Gastrocnemius medialis (tissue), 4 donors: ENCODE results near the gene GABPA. TPM values are rescaled to one million over a fixed set of nuclear protein-coding genes. Genes with fewer than 3 reads are reported as not detected.
"Not testable (repeated sequence)": the region's sequence is repeated elsewhere in the genome, so short reads cannot be mapped to it uniquely, and the experiment has no call there.

Source experiments
- ATAC-seq, 2 donors: fragments of 150-250 bp; one replicate each; pipeline ENCODE4 v1.9.1; 2016
- DNase-seq, 2 donors: peaks; one replicate each; pipeline ENCODE4 v3.0.0-alpha.2; 2019
- H3K27ac ChIP-seq, 4 donors: fragments of 200-600 bp; sonication (generic); 1 replicate in 1 of 4; 2 replicates in 3 of 4; pipeline ENCODE4 v1.5.1; 2016 to 2018; ENCODE audit warnings: mild to moderate bottlenecking in 2 of 4, moderate library complexity in 1 of 4
- H3K27me3 ChIP-seq, 3 donors: fragments of 200-600 bp; sonication (generic) in 2 of 3; 1 replicate in 1 of 3; 2 replicates in 2 of 3; pipeline versions ENCODE4 v1.5.1 to v1.6.0; 2016 to 2019; ENCODE audit warnings: mild to moderate bottlenecking in 1 of 3, moderate library complexity in 1 of 3
- H3K36me3 ChIP-seq, 2 donors: fragments of 200-600 bp; sonication (generic) in 1 of 2; one replicate each; pipeline ENCODE4 v1.5.1; 2017 to 2018
- H3K4me1 ChIP-seq, 2 donors: fragments of 200-600 bp; sonication (generic) in 1 of 2; one replicate each; pipeline ENCODE4 v1.5.1; 2016 to 2017; ENCODE audit warnings: mild to moderate bottlenecking in 2 of 2
- H3K4me3 ChIP-seq, 4 donors: fragments of 200-600 bp; sonication (generic) in 3 of 4; 1 replicate in 1 of 4; 2 replicates in 3 of 4; pipeline ENCODE4 v1.5.1; 2016 to 2019; ENCODE audit warnings: mild to moderate bottlenecking in 2 of 4
- H3K9me3 ChIP-seq, 3 donors: fragments of 200-600 bp; sonication (generic) in 2 of 3; 1 replicate in 1 of 3; 2 replicates in 2 of 3; pipeline ENCODE4 v1.5.1; 2016 to 2019
- CTCF ChIP-seq, 5 experiments: fragments of 450-650 bp in 3 of 5; fragments of 200-600 bp in 2 of 5; sonication (generic) in 2 of 5; IDR thresholded peaks in 4 of 5; conservative IDR thresholded peaks in 1 of 5; 1 replicate in 4 of 5; 2 replicates in 1 of 5; pipeline ENCODE4 v1.5.1; 2016 to 2019; ENCODE audit warnings: antibody characterized with exemption in 5 of 5, mild to moderate bottlenecking in 3 of 5, moderate library complexity in 3 of 5
- POLR2A ChIP-seq, 2 donors: fragments of 450-650 bp; IDR thresholded peaks; one replicate each; pipeline ENCODE4 v1.6.1; 2017; ENCODE audit warnings: antibody characterized with exemption in 2 of 2, mild to moderate bottlenecking in 2 of 2, moderate library complexity in 2 of 2
- in situ Hi-C, 4 donors: fragments of 200-750 bp; cut with MboI; loops; one replicate each; pipeline versions ENCODE4 v1.15.0 to v1.8.0; 2017; ENCODE audit warnings: low sequenced_read_pairs in 4 of 4
- intact Hi-C: fragments of 100-400 bp; cut with DNase I; formaldehyde crosslinking; loops from one replicate; pipeline ENCODE4 v1.15.1; 2023; ENCODE audit warnings: low total_unique reads
- total RNA-seq, 4 donors: library from RNA; depleted of rRNA; stranded (reverse); fragments of >200 nt; gene quantifications; one replicate each; pipeline versions ENCODE4 v1.1.0 to v1.2.3, GENCODE V29; 2016

The GABPA gene
- total RNA-seq, 4 donors from 2014 or later = 10.6 to 26.2 (median 15.5) TPM

GRCh38 chr21:25772686-25773085 is 37.9 kb downstream of the GABPA start:
- Histone ChIP-seq H3K36me3 (peaks cover 0 to 20% of the 10 kb centered on the region in 2 donors), H3K9me3 (no peaks in the 10 kb centered on the region), H3K4me1 (no peaks in the 10 kb centered on the region), H3K27ac (no peak overlapping the region), H3K27me3 (no peaks in the 10 kb centered on the region), H3K4me3 (no peak overlapping the region)
- in situ Hi-C loops = no loop called here
- intact Hi-C loops = no loop called here
- DNase-seq = no peak
- TF ChIP-seq POLR2A (IDR thresholded peaks at IDR 0.05) (no peak), CTCF (IDR thresholded peaks at IDR 0.05 in 4 of 5, conservative IDR thresholded peaks at IDR 0.05 in 1 of 5) (no peak)
- ATAC-seq = no peak

- intact Hi-C loops = no loop called here
- no peak for DNase-seq
- no peak for ATAC-seq
- no peaks in the 10 kb centered on the region for H3K9me3 ChIP-seq
- no peaks in the 10 kb centered on the region for H3K27me3 ChIP-seq
- no peak overlapping the region for H3K27ac ChIP-seq
- H3K4me3 ChIP-seq = no peak overlapping the region
- in situ Hi-C loops = no loop called here
- TF ChIP-seq CTCF (IDR thresholded peaks at IDR 0.05 in 4 of 5, conservative IDR thresholded peaks at IDR 0.05 in 1 of 5) (no peak), POLR2A (IDR thresholded peaks at IDR 0.05) (no peak)
- H3K36me3 ChIP-seq = no peaks in the 10 kb centered on the region
- no peaks in the 10 kb centered on the region for H3K4me1 ChIP-seq
Measured at GRCh38 chr21:25776440-25776839, 41.7 kb downstream of the GABPA start.

- intact Hi-C loops = not testable (repeated sequence)
Measured at GRCh38 chr21:25778126-25778875, 43.5 kb downstream of the GABPA start.

GRCh38 chr21:25788677-25789076 is 53.9 kb downstream of the GABPA start:
- intact Hi-C loops = no loop called here
- in situ Hi-C loops = no loop called here
- H3K36me3 ChIP-seq = no peaks in the 10 kb centered on the region
- DNase-seq (no peak), ATAC-seq (no peak)
- no peaks in the 10 kb centered on the region for H3K9me3 ChIP-seq
- H3K27ac ChIP-seq = no peak overlapping the region
- H3K27me3 ChIP-seq = no peaks in the 10 kb centered on the region
- H3K4me1 ChIP-seq = peaks cover 0 to 8% of the 10 kb centered on the region in 2 donors
- H3K4me3 ChIP-seq = no peak overlapping the region
- TF ChIP-seq POLR2A (IDR thresholded peaks at IDR 0.05) (no peak), CTCF (IDR thresholded peaks at IDR 0.05 in 4 of 5, conservative IDR thresholded peaks at IDR 0.05 in 1 of 5) (no peak)

More at GRCh38 chr21:25778126-25778875, 43.5 kb downstream of the GABPA start:
- ATAC-seq, H3K4me3 ChIP-seq, H3K36me3 ChIP-seq, H3K27ac ChIP-seq, H3K9me3 ChIP-seq, in situ Hi-C loops, DNase-seq, H3K4me1 ChIP-seq, H3K27me3 ChIP-seq: not testable (repeated sequence)

GRCh38 chr21:25790122-25790877 is 55.5 kb downstream of the GABPA start:
- Histone ChIP-seq H3K36me3 (no peaks in the 10 kb centered on the region), H3K27me3 (no peaks in the 10 kb centered on the region), H3K4me3 (peak overlapping the region; percentile 1 to 41 (median 40)), H3K27ac (no peak overlapping the region), H3K4me1 (peaks cover 0 to 8% of the 10 kb centered on the region in 2 donors), H3K9me3 (no peaks in the 10 kb centered on the region)
- ATAC-seq (no peak), DNase-seq (no peak)
- TF ChIP-seq POLR2A (IDR thresholded peaks at IDR 0.05) (no peak), CTCF (IDR thresholded peaks at IDR 0.05 in 4 of 5, conservative IDR thresholded peaks at IDR 0.05 in 1 of 5) (no peak)
- in situ Hi-C loops (no loop called here), intact Hi-C loops (no loop called here)
